Subcutaneous adipose tissue (tissue), 4 donors: Measurements from ENCODE around the gene CCDC70. TPM values are rescaled to one million over a fixed set of nuclear protein-coding genes. Genes with fewer than 3 reads are reported as not detected.

Experiments
- CTCF ChIP-seq: fragments of 450-650 bp; IDR thresholded peaks from one replicate; pipeline ENCODE4 v1.5.1; 2016; ENCODE audit warnings: low read depth, mild to moderate bottlenecking, control low read depth, antibody characterized with exemption, moderate library complexity
- total RNA-seq, 4 donors: library from RNA; depleted of rRNA; stranded (reverse); fragments of >200 nt; gene quantifications; one replicate each; pipeline ENCODE4 v1.1.0, GENCODE V29; 2016

CCDC70 gene
- total RNA-seq, 4 donors from 2014 or later, result not detected

GRCh38 chr13:51818781-51819511, 42.8 kb upstream of the CCDC70 start:
- no peak for TF ChIP-seq CTCF

- TF ChIP-seq CTCF, result no peak
These were observed 42.2 kb upstream of the CCDC70 start for GRCh38 chr13:51819544-51819943.

- no peak for TF ChIP-seq CTCF
These were observed 41.7 kb upstream of the CCDC70 start for GRCh38 chr13:51820016-51820597.

- TF ChIP-seq CTCF, result no peak
These were observed 40.2 kb upstream of the CCDC70 start for GRCh38 chr13:51821606-51822005.

- TF ChIP-seq CTCF, result no peak
These were observed 39.5 kb upstream of the CCDC70 start for GRCh38 chr13:51822106-51822815.

- no peak for TF ChIP-seq CTCF
These were observed 38.4 kb upstream of the CCDC70 start for GRCh38 chr13:51823359-51823758.

- TF ChIP-seq CTCF, result no peak
These were observed 37.9 kb upstream of the CCDC70 start for GRCh38 chr13:51823863-51824262.
